WTC11 (cell line): ENCODE data around the gene SBF2.

Experiments used
- ATF2 ChIP-seq: sonication (generic); formaldehyde crosslinking; IDR thresholded peaks from 2 replicates; pipeline ENCODE4 v1.8.1; 2022; ENCODE audit warnings: low read depth, missing genetic modification reagents, borderline replicate concordance
- CTCF ChIP-seq: fragments of 200-600 bp; IDR thresholded peaks from 2 replicates; pipeline ENCODE4 v1.8.0; 2022; ENCODE audit warnings: antibody characterized with exemption
- ELF4 ChIP-seq: sonication (generic); formaldehyde crosslinking; IDR thresholded peaks from 2 replicates; pipeline ENCODE4 v1.8.1; 2022; ENCODE audit warnings: low read depth, mild to moderate bottlenecking, moderate library complexity, missing genetic modification reagents
- ESRRA ChIP-seq: sonication (generic); formaldehyde crosslinking; IDR thresholded peaks from 2 replicates; pipeline ENCODE4 v1.8.1; 2022; ENCODE audit warnings: mild to moderate bottlenecking, missing genetic modification reagents, borderline replicate concordance
- HMGXB4 ChIP-seq: sonication (generic); formaldehyde crosslinking; IDR thresholded peaks from 2 replicates; pipeline ENCODE4 v1.8.1; 2023; ENCODE audit warnings: mild to moderate bottlenecking, moderate library complexity, missing genetic modification reagents
- JUN ChIP-seq: sonication (generic); formaldehyde crosslinking; IDR thresholded peaks from 2 replicates; pipeline ENCODE4 v1.8.0; 2023; ENCODE audit warnings: mild to moderate bottlenecking, missing genetic modification reagents
- MAX ChIP-seq: sonication (generic); formaldehyde crosslinking; IDR thresholded peaks from 2 replicates; pipeline ENCODE4 v1.8.0; 2022; ENCODE audit warnings: mild to moderate bottlenecking, missing genetic modification reagents
- NFYB ChIP-seq: sonication (generic); formaldehyde crosslinking; conservative IDR thresholded peaks from 2 replicates; pipeline ENCODE4 v1.8.0; 2022; ENCODE audit warnings: low read depth, missing genetic modification reagents
- ZNF232 ChIP-seq: sonication (generic); formaldehyde crosslinking; IDR thresholded peaks from 2 replicates; pipeline ENCODE4 v1.8.0; 2022; ENCODE audit warnings: mild to moderate bottlenecking, missing genetic modification reagents
- ZNF317 ChIP-seq: sonication (generic); formaldehyde crosslinking; IDR thresholded peaks from 2 replicates; pipeline ENCODE4 v1.8.1; 2023; ENCODE audit warnings: low read depth, mild to moderate bottlenecking, moderate library complexity, missing genetic modification reagents, borderline replicate concordance
- TF ChIP-seq, protein P1 (sequence below): sonication (generic); formaldehyde crosslinking; IDR thresholded peaks from 2 replicates; pipeline ENCODE4 v1.8.1; 2022; ENCODE audit warnings: mild to moderate bottlenecking, missing genetic modification reagents, moderate library complexity, borderline replicate concordance
- TF ChIP-seq, protein P2 (sequence below): sonication (generic); formaldehyde crosslinking; IDR thresholded peaks from 2 replicates; pipeline ENCODE4 v1.8.1; 2023; ENCODE audit warnings: mild to moderate bottlenecking, missing genetic modification reagents
- TF ChIP-seq, protein P3 (sequence below): sonication (generic); formaldehyde crosslinking; IDR thresholded peaks from 2 replicates; pipeline ENCODE4 v1.8.1; 2023; ENCODE audit warnings: mild to moderate bottlenecking, missing genetic modification reagents, borderline replicate concordance

GRCh38 chr11:9880657-9881056 is 413.4 kb downstream of the SBF2 start:
- TF ChIP-seq CTCF: no peak
- no peak for TF ChIP-seq ELF4 (CRISPR knock-in tag)
- TF ChIP-seq, protein P1, sequence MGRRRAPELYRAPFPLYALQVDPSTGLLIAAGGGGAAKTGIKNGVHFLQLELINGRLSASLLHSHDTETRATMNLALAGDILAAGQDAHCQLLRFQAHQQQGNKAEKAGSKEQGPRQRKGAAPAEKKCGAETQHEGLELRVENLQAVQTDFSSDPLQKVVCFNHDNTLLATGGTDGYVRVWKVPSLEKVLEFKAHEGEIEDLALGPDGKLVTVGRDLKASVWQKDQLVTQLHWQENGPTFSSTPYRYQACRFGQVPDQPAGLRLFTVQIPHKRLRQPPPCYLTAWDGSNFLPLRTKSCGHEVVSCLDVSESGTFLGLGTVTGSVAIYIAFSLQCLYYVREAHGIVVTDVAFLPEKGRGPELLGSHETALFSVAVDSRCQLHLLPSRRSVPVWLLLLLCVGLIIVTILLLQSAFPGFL (CRISPR knock-in tag): no peak
- no peak for TF ChIP-seq JUN (CRISPR knock-in tag)
- no peak for TF ChIP-seq ZNF317
- TF ChIP-seq ATF2: no peak
- no peak for TF ChIP-seq HMGXB4 (CRISPR knock-in tag)
- no peak for TF ChIP-seq NFYB (CRISPR knock-in tag)
- TF ChIP-seq ESRRA (CRISPR knock-in tag): no peak
- TF ChIP-seq, protein P2, sequence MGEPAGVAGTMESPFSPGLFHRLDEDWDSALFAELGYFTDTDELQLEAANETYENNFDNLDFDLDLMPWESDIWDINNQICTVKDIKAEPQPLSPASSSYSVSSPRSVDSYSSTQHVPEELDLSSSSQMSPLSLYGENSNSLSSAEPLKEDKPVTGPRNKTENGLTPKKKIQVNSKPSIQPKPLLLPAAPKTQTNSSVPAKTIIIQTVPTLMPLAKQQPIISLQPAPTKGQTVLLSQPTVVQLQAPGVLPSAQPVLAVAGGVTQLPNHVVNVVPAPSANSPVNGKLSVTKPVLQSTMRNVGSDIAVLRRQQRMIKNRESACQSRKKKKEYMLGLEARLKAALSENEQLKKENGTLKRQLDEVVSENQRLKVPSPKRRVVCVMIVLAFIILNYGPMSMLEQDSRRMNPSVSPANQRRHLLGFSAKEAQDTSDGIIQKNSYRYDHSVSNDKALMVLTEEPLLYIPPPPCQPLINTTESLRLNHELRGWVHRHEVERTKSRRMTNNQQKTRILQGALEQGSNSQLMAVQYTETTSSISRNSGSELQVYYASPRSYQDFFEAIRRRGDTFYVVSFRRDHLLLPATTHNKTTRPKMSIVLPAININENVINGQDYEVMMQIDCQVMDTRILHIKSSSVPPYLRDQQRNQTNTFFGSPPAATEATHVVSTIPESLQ (CRISPR knock-in tag): no peak
- TF ChIP-seq ZNF232 (CRISPR knock-in tag): no peak
- TF ChIP-seq, protein P3, sequence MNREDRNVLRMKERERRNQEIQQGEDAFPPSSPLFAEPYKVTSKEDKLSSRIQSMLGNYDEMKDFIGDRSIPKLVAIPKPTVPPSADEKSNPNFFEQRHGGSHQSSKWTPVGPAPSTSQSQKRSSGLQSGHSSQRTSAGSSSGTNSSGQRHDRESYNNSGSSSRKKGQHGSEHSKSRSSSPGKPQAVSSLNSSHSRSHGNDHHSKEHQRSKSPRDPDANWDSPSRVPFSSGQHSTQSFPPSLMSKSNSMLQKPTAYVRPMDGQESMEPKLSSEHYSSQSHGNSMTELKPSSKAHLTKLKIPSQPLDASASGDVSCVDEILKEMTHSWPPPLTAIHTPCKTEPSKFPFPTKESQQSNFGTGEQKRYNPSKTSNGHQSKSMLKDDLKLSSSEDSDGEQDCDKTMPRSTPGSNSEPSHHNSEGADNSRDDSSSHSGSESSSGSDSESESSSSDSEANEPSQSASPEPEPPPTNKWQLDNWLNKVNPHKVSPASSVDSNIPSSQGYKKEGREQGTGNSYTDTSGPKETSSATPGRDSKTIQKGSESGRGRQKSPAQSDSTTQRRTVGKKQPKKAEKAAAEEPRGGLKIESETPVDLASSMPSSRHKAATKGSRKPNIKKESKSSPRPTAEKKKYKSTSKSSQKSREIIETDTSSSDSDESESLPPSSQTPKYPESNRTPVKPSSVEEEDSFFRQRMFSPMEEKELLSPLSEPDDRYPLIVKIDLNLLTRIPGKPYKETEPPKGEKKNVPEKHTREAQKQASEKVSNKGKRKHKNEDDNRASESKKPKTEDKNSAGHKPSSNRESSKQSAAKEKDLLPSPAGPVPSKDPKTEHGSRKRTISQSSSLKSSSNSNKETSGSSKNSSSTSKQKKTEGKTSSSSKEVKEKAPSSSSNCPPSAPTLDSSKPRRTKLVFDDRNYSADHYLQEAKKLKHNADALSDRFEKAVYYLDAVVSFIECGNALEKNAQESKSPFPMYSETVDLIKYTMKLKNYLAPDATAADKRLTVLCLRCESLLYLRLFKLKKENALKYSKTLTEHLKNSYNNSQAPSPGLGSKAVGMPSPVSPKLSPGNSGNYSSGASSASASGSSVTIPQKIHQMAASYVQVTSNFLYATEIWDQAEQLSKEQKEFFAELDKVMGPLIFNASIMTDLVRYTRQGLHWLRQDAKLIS (CRISPR knock-in tag): no peak
- no peak for TF ChIP-seq MAX
